H9 (cell line): Measurements from ENCODE around the gene RNF212. TPM values are rescaled to one million over a fixed set of nuclear protein-coding genes. Genes with fewer than 3 reads are reported as not detected.

Source experiments
- DNase-seq: peaks from one replicate; pipeline ENCODE4 v3.0.0-alpha.2; 2017
- H2AFZ ChIP-seq: one replicate; pipeline ENCODE4 v1.6.1; 2013; ENCODE audit warnings: mild to moderate bottlenecking, low read length, control low read depth, moderate library complexity
- H2AK5ac ChIP-seq: 2 replicates; pipeline ENCODE4 v1.6.1; 2013; ENCODE audit warnings: low read length, control low read depth, mixed read lengths; ENCODE audit not compliant: insufficient read length
- H2BK120ac ChIP-seq: one replicate; pipeline ENCODE4 v1.6.1; 2013; ENCODE audit warnings: low read depth, mild to moderate bottlenecking, low read length, control low read depth, inconsistent platforms; ENCODE audit not compliant: poor library complexity, severe bottlenecking
- H2BK12ac ChIP-seq: 2 replicates; pipeline ENCODE4 v1.6.1; 2013; ENCODE audit warnings: low read length, control low read depth, mixed read lengths, low read depth; ENCODE audit not compliant: insufficient read length
- H2BK15ac ChIP-seq: 2 replicates; pipeline ENCODE4 v1.6.1; 2013; ENCODE audit warnings: low read depth, low read length, control low read depth
- H2BK20ac ChIP-seq: one replicate; pipeline ENCODE4 v1.6.1; 2013; ENCODE audit warnings: low read depth, mild to moderate bottlenecking, low read length, control low read depth, inconsistent platforms; ENCODE audit not compliant: poor library complexity, severe bottlenecking
- H2BK5ac ChIP-seq: 2 replicates; pipeline ENCODE4 v1.6.1; 2013; ENCODE audit warnings: low read length, control low read depth, mixed read lengths; ENCODE audit not compliant: insufficient read length
- H3K14ac ChIP-seq: 2 replicates; pipeline ENCODE4 v1.6.1; 2013; ENCODE audit warnings: low read length, control low read depth; ENCODE audit not compliant: insufficient read depth
- H3K18ac ChIP-seq: 2 replicates; pipeline ENCODE4 v1.6.1; 2013; ENCODE audit warnings: low read depth, mild to moderate bottlenecking, mixed read lengths, low read length, control low read depth; ENCODE audit not compliant: insufficient read length
- H3K23ac ChIP-seq: 2 replicates; pipeline ENCODE4 v1.6.1; 2013; ENCODE audit warnings: low read length, control low read depth, mixed read lengths, low read depth; ENCODE audit not compliant: insufficient read length
- H3K23me2 ChIP-seq: 2 replicates; pipeline ENCODE4 v1.6.1; 2013; ENCODE audit warnings: low read depth, mild to moderate bottlenecking, mixed read lengths, low read length, control low read depth; ENCODE audit not compliant: insufficient read length, poor library complexity, severe bottlenecking
- H3K27ac ChIP-seq: 2 replicates; pipeline ENCODE4 v1.5.1; 2013; ENCODE audit warnings: low read length, control low read depth, mixed read lengths, low read depth; ENCODE audit not compliant: insufficient read length
- H3K27me3 ChIP-seq: 2 replicates; pipeline ENCODE4 v1.6.1; 2013; ENCODE audit warnings: low read length, control low read depth, inconsistent platforms; ENCODE audit not compliant: insufficient read depth
- H3K4ac ChIP-seq: 2 replicates; pipeline ENCODE4 v1.6.1; 2013; ENCODE audit warnings: low read depth, mild to moderate bottlenecking, control low read depth, inconsistent platforms, low read length, moderate library complexity
- H3K4me1 ChIP-seq: 2 replicates; pipeline ENCODE4 v1.6.1; 2013; ENCODE audit warnings: low read length, control low read depth, inconsistent platforms; ENCODE audit not compliant: insufficient read depth
- H3K4me2 ChIP-seq: 2 replicates; pipeline ENCODE4 v1.6.1; 2013; ENCODE audit warnings: low read length, control low read depth, mixed read lengths; ENCODE audit not compliant: insufficient read length, insufficient read depth
- H3K56ac ChIP-seq: 2 replicates; pipeline ENCODE4 v1.6.1; 2013; ENCODE audit warnings: low read depth, mild to moderate bottlenecking, mixed read lengths, low read length, control low read depth; ENCODE audit not compliant: insufficient read length
- H3K79me1 ChIP-seq: 2 replicates; pipeline ENCODE4 v1.6.1; 2013; ENCODE audit warnings: low read depth, mild to moderate bottlenecking, moderate library complexity, low read length, control low read depth, inconsistent platforms; ENCODE audit not compliant: insufficient read depth, poor library complexity, severe bottlenecking
- H3K79me2 ChIP-seq: 2 replicates; pipeline ENCODE4 v1.6.1; 2013; ENCODE audit warnings: low read length, control low read depth, inconsistent platforms; ENCODE audit not compliant: insufficient read depth
- H3K9ac ChIP-seq: 2 replicates; pipeline ENCODE4 v1.6.1; 2013; ENCODE audit warnings: low read length, control low read depth, mixed read lengths; ENCODE audit not compliant: insufficient read length; ENCODE audit errors: extremely low read depth
- H3K9me3 ChIP-seq: one replicate; pipeline ENCODE4 v1.6.1; 2013; ENCODE audit warnings: low read depth, low read length, inconsistent platforms; ENCODE audit not compliant: control insufficient read depth
- H3T11ph ChIP-seq: one replicate; pipeline ENCODE4 v1.6.1; 2013; ENCODE audit warnings: mild to moderate bottlenecking, low read length, control low read depth, inconsistent platforms
- H4K20me1 ChIP-seq: one replicate; pipeline ENCODE4 v1.6.1; 2013; ENCODE audit not compliant: control insufficient read depth, insufficient read length, insufficient read depth
- H4K5ac ChIP-seq: 2 replicates; pipeline ENCODE4 v1.6.1; 2013; ENCODE audit warnings: low read depth, mild to moderate bottlenecking, mixed read lengths, low read length, control low read depth; ENCODE audit not compliant: insufficient read length
- H4K8ac ChIP-seq: replicated peaks from 2 replicates; pipeline ENCODE4 v1.6.1; 2013; ENCODE audit warnings: low read length, control low read depth, mixed read lengths, low read depth; ENCODE audit not compliant: insufficient read length
- H4K91ac ChIP-seq: 2 replicates; pipeline ENCODE4 v1.6.1; 2013; ENCODE audit warnings: low read depth, mild to moderate bottlenecking, moderate library complexity, mixed read lengths, low read length, control low read depth; ENCODE audit not compliant: insufficient read length
- H3K27ac Mint-ChIP-seq, 3 experiments: 2 replicates in 2 of 3; 3 replicates in 1 of 3; pipeline ENCODE4 v1.8.0; 2020 to 2021; ENCODE audit warnings: mixed read lengths in 3 of 3, mild to moderate bottlenecking in 1 of 3, moderate library complexity in 1 of 3
- H3K27me3 Mint-ChIP-seq: 2 replicates; pipeline ENCODE4 v1.8.0; 2021; ENCODE audit warnings: low read depth, mild to moderate bottlenecking, moderate library complexity, mixed read lengths
- H3K36me3 Mint-ChIP-seq, 3 experiments: 2 replicates in 2 of 3; 3 replicates in 1 of 3; pipeline ENCODE4 v1.8.0; 2020 to 2021; ENCODE audit warnings: low read depth in 3 of 3, mixed read lengths in 3 of 3; ENCODE audit not compliant: insufficient read depth in 1 of 3
- H3K4me1 Mint-ChIP-seq, 2 experiments: 2 replicates each; pipeline ENCODE4 v1.8.0; 2020; ENCODE audit warnings: mixed read lengths in 2 of 2
- H3K4me3 Mint-ChIP-seq, 2 experiments: 2 replicates in 1 of 2; 3 replicates in 1 of 2; pipeline ENCODE4 v1.8.0; 2020 to 2021; ENCODE audit warnings: mild to moderate bottlenecking in 2 of 2, mixed read lengths in 2 of 2, moderate library complexity in 1 of 2
- H3K9me3 Mint-ChIP-seq, 2 experiments: 2 replicates in 1 of 2; 3 replicates in 1 of 2; pipeline ENCODE4 v1.8.0; 2020; ENCODE audit warnings: mild to moderate bottlenecking in 2 of 2, mixed read lengths in 2 of 2, moderate library complexity in 1 of 2
- WGBS: extraction: QIAGEN DNeasy Blood & Tissue Kit; methylation state at CpG from one replicate; pipeline ENCODE4 v1.1.7; 2013; ENCODE audit warnings: missing lambda C conversion rate, low lambda C conversion rate, mixed read lengths; ENCODE audit not compliant: insufficient read length; ENCODE audit errors: extremely low coverage; 5-methylcytosine and 5-hydroxymethylcytosine counted together
- total RNA-seq: library from RNA; stranded (reverse); gene quantifications from 2 replicates; pipeline ENCODE4 v1.2.1, GENCODE V29; 2021
- TF ChIP-seq, protein P1 (sequence below): fragments of 200-600 bp; sonication (generic); conservative IDR thresholded peaks from 3 replicates; pipeline ENCODE4 v1.8.0; 2021; ENCODE audit warnings: antibody characterized with exemption, mild to moderate bottlenecking

The RNF212 gene
- total RNA-seq, 1 experiment from 2014 or later: 3.0 TPM

DNA sequence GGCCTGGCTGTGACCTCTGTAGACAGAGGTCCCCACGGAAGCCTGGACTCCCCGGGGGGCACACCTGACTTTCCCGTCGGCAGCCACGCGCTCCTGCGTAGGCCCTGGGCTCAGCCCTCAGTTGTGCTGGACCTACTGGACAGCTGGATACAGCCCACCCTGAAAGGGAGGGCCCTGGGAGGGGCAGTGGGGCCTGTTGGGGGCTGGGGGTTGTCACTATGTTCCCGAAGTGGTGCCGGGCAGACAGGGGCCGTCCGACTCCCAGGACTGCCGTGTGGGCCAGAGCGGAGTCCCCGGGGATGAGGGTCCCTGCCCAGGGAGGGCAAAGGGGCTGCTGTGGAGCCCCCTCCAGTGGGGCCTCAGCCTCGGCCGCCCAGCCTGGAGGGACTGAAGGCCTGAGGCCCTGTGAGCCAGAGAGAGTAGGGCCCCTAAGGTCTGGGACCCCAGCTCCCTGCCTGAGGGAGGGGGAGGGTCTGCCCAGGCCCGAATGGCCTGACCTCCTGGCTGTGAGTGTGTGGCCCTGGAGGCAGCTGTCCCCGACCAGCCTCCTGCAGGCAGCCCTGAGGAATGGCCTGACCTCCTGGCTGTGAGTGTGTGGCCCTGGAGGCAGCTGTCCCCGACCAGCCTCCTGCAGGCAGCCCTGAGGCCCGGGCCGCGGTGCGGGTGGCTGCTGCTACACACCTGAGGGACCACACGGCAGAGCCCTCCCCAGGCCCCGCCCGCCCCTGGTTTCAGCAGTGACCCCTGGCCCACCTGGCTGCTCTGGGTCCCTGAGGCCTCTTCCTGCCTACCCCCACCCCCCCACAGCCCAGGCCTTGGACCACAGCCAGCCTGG, 76.2 kb downstream of the RNF212 start:
- WGBS: no CpG with 5 or more reads among the region's 26 CpGs
- TF ChIP-seq, protein P1, sequence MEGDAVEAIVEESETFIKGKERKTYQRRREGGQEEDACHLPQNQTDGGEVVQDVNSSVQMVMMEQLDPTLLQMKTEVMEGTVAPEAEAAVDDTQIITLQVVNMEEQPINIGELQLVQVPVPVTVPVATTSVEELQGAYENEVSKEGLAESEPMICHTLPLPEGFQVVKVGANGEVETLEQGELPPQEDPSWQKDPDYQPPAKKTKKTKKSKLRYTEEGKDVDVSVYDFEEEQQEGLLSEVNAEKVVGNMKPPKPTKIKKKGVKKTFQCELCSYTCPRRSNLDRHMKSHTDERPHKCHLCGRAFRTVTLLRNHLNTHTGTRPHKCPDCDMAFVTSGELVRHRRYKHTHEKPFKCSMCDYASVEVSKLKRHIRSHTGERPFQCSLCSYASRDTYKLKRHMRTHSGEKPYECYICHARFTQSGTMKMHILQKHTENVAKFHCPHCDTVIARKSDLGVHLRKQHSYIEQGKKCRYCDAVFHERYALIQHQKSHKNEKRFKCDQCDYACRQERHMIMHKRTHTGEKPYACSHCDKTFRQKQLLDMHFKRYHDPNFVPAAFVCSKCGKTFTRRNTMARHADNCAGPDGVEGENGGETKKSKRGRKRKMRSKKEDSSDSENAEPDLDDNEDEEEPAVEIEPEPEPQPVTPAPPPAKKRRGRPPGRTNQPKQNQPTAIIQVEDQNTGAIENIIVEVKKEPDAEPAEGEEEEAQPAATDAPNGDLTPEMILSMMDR: no peak
- no peaks in the 10 kb centered on the region; the same call in 1 of the 2 replicates for H3K27me3 Mint-ChIP-seq
- no peak overlapping the region for H3K56ac ChIP-seq
- H4K20me1 ChIP-seq: no peaks in the 10 kb centered on the region
- no peak overlapping the region for H3K18ac ChIP-seq
- H2BK120ac ChIP-seq: no peak overlapping the region
- no peak overlapping the region for H3K14ac ChIP-seq
- no peak overlapping the region for H2BK15ac ChIP-seq
- no peaks in the 10 kb centered on the region for H3K4me1 ChIP-seq
- H3K27ac ChIP-seq: no peak overlapping the region
- H2BK5ac ChIP-seq: no peak overlapping the region
- no peak overlapping the region for H4K91ac ChIP-seq
- H3K36me3 Mint-ChIP-seq: no peaks in the 10 kb centered on the region
- H3K4me3 Mint-ChIP-seq: no peak overlapping the region
- no peak overlapping the region for H2AFZ ChIP-seq
- H3K9me3 Mint-ChIP-seq: no peaks in the 10 kb centered on the region
- H2AK5ac ChIP-seq: no peak overlapping the region
- no peak overlapping the region for H3T11ph ChIP-seq
- peaks cover 4 to 12% of the 10 kb centered on the region in 2 experiments for H3K4me1 Mint-ChIP-seq
- no peaks in the 10 kb centered on the region for H3K23me2 ChIP-seq
- H3K9me3 ChIP-seq: no peaks in the 10 kb centered on the region
- no peaks in the 10 kb centered on the region for H3K79me1 ChIP-seq
- H3K9ac ChIP-seq: no peak overlapping the region
- no peaks in the 10 kb centered on the region for H3K27me3 ChIP-seq
- H3K4me2 ChIP-seq: no peak overlapping the region
- no peak overlapping the region for H2BK20ac ChIP-seq
- H2BK12ac ChIP-seq: no peak overlapping the region
- no peak overlapping the region for H3K23ac ChIP-seq
- H4K8ac ChIP-seq: no peak overlapping the region
- H4K5ac ChIP-seq: no peak overlapping the region
- no peak overlapping the region for H3K4ac ChIP-seq
- no peaks in the 10 kb centered on the region for H3K79me2 ChIP-seq
- no peak overlapping the region for H3K27ac Mint-ChIP-seq
- DNase-seq: no peak
